Activated CD8-positive, alpha-beta memory T cell treated with anti-CD3 and anti-CD28 coated beads for 24 hours (primary cell): ENCODE data around the gene LAMA5.

Source experiments
- DNase-seq: peaks from one replicate; pipeline ENCODE4 v3.0.0-alpha.2; 2020

The LAMA5 gene

GRCh38 chr20:62367136-62367632 is at the start of gene LAMA5:
TSS of gene LAMA5 (minus strand) at chr20:62367312. CDS start at chr20:62367245, 67 bp downstream.
- no peak for DNase-seq

GRCh38 chr20:62415354-62416111 is 48.4 kb upstream of the LAMA5 start:
- DNase-seq: no peak

GRCh38 chr20:62413896-62414481 is 46.9 kb upstream of the LAMA5 start:
- no peak for DNase-seq

GRCh38 chr20:62413025-62413570 is 46.0 kb upstream of the LAMA5 start:
- no peak for DNase-seq

DNA sequence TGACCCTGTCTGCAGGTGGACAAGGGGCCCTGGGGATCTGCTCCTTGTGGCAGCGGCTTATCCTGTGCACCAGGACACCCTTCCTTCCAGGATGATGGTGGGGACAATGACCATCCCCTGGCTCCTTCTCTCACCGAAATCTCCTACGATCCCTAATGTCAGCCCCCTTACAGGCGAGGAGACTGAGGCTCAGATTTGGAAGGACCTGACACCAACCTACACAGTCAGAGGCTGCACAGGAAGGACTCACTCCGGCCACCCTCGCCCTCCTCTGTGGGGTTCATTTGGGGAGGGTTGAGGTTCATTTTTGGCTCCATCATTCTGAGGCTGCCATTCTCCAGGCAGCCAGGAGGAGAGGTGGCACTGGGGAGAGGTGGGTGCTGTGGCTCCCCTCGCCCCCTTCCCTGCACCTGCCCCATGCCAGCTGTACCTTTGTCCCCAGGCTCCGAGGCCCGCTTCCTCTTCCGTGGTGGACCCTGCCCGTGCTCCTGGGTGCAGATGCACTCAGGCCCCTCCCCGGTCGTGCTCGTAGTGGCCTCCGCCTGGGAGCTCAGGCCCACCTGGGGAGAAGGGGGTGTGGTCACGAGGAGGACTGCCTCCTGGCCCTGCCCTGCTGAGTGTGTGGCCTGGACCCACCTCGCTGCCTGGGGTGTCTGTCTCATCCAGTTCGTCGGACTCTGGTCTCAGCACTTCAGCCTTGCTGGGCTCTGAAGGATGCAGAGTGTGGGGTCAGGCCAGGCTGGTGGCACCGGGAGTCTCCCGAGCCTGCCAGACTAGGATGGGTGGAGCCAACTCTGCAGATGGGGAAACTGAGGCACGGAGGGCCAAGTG is 45.3 kb upstream of the LAMA5 start:
- DNase-seq: no peak

- no peak for DNase-seq
These were observed 44.5 kb upstream of the LAMA5 start for GRCh38 chr20:62411479-62412193.

DNA sequence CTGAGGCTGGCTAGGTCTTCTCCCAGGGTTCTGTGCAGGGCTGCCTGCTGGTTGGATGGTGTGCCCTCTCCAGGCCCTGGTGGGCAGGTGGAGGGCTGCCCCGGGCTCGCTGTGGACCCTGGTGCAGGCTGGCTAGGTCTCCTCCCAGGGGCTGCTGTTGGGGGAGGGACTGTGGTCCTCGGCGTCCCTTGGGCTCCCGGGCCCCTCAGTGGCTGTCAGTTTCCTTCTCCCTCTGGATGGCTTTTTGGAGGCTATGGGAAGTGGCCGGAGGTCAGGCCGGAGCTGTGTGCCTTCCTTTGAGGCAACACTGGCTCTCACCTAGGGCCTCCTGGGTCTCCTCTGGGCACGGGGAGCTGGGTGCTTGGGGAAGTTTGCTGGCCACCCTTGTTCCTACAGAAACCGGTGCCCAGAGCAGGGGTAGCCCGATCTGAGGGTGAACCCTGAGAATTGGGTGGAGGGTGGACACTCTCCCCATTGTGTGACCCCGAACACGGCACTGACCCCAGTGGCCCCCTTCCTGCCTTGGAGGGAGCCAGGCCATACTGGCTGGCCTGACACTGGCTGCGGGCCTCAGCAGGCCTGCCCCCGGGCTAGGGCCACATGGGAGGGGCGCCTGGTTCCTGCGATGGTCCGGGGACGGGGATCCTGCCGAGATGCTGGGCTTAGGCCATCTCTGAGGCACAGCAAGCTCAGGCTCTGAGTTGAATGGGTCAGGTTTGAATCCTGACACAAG is 43.8 kb upstream of the LAMA5 start:
- no peak for DNase-seq

DNA sequence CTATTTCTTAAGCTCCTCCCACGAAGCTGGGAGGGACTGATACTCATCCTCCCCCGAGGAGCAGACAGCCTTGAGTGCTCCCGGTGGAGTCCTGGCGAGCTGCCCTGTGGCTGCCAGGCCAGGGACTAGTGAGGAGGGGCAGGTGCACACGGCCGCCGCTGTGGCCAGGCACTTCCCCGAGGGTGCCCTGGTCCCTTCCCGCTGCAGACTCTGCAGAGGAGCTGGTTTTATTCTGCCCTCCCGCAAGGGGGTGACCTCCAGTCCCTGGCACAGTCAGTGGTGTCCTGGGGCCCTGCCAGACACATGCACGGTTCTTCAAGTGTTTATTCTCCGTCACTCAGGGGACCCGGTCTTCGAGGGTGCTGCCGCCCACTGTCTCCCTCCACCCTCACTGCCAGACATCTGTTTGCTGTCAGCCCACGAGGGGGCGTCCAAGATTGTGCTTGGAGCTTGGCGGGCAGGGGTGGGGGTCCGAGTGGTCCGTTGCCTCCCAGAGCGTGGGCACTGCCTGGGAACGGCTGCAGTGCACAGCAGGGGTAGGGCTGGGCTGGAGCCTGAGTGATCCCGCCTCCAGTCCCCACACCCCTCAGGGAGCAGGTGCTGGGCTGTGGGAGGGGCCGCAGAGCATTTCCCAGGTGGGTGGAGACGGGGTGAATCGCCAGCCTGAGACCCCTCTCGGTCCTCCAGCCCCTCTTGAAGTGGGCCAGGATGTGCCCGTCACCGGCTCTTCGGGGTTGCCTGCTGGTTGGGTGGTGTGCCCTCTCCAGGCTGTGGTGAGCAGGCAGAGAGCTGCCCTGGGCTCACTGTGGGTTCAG is 43.0 kb upstream of the LAMA5 start:
- DNase-seq: no peak

- no peak for DNase-seq
These were observed 42.2 kb upstream of the LAMA5 start for GRCh38 chr20:62409086-62409853.

DNA sequence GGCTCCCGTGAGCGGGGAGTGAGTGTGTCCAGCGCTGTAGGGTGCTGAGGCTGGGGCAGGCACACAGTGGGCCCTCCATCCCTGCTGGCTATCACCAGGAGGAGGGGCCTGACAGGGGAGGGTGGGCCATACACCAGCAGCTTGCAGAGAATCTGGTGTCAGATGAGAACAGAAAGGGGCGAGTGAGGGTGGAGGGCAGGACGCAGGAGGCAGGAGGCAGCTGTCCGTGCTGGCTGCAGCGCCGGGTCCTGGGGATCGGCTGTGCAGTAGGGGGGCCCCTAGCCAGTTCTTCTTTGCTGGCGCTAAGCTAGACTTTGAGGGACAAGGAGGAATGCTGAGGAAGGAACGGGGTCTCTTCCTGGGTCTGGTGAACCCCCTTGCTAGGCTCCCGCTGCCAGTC is 41.5 kb upstream of the LAMA5 start:
- DNase-seq: no peak

DNA sequence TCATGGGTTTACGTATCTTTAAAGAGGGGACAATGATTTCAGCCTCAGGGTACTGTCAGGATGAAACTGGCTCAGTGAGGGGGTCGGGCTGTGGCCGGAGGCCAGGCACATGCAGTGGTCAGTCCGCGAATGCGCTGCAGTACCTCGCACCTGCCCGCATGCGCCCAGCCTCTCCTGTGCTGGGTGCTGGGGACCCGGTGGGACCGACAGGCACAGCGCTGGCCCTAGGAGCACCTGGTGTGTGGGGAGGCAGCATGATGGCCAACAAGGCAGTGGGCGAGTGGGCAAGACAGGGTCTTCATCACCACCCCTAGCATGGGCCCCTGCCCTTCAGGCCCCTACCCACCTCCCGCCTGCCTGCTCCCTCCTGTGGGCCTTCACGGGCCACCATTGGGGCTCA is 40.9 kb upstream of the LAMA5 start:
- no peak for DNase-seq

GRCh38 chr20:62407221-62407992 is 40.3 kb upstream of the LAMA5 start, which contains the start of gene CABLES2:
TSS of gene CABLES2 (minus strand) at chr20:62407285. CDS start at chr20:62407276, 9 bp downstream.
- DNase-seq: peak; percentile 93

- DNase-seq: no peak
These were observed 39.6 kb upstream of the LAMA5 start for GRCh38 chr20:62406635-62407176.

DNA sequence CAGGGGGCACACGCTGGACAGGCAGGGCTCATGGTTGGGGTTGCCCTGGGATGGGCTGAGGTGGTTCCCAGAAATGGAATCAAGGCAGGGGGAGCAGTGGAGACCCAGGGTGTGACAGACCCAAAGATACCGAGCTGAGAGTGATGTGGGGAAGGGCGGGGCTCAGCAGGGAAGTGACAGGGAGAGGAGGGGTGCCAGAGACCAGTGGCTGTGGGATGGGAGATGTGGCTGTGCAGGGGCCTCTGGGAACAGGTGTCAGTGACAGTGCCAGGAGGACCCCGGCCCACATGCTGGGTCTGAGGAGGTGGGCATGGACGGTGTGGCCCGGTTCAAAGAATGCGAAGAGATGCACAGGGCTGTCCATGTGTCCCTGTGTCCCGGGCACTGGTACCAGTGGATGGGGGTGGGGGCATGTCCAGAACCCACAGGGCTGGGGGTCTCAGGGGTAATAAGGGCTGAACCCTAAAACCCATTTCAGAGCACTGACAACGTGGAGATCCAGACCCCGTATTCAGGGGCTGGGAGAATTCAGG is 38.9 kb upstream of the LAMA5 start:
- no peak for DNase-seq

GRCh38 chr20:62405108-62405980 is 38.2 kb upstream of the LAMA5 start:
- no peak for DNase-seq

GRCh38 chr20:62404761-62405107 is 37.6 kb upstream of the LAMA5 start:
- no peak for DNase-seq

GRCh38 chr20:62404112-62404665 is 37.1 kb upstream of the LAMA5 start:
- no peak for DNase-seq
